Esophagus squamous epithelium (tissue), 5 donors: Measurements from ENCODE around the gene TANC1. TPM values are rescaled to one million over a fixed set of nuclear protein-coding genes. Genes with fewer than 3 reads are reported as not detected.

Experiments
- DNase-seq: peaks from one replicate; lab custom pipeline; 2025; lab: John Stamatoyannopoulos, UW
- H3K27ac ChIP-seq, 4 donors: fragments of 200-600 bp; sonication (generic); one replicate each; pipeline ENCODE4 v1.5.1; 2016 to 2019; ENCODE audit warnings: mild to moderate bottlenecking in 1 of 4
- H3K27me3 ChIP-seq, 4 donors: fragments of 200-600 bp; sonication (generic); 1 replicate in 3 of 4; 2 replicates in 1 of 4; pipeline versions ENCODE4 v1.5.1 to v1.6.0; 2017 to 2021; ENCODE audit warnings: antibody characterized with exemption in 1 of 4
- H3K36me3 ChIP-seq, 3 donors: fragments of 200-600 bp; sonication (generic); one replicate each; pipeline ENCODE4 v1.5.1; 2016 to 2019
- H3K4me1 ChIP-seq, 3 donors: fragments of 200-600 bp; sonication (generic); one replicate each; pipeline ENCODE4 v1.5.1; 2017 to 2019
- H3K4me3 ChIP-seq, 4 donors: fragments of 200-600 bp; sonication (generic); 1 replicate in 3 of 4; 2 replicates in 1 of 4; pipeline ENCODE4 v1.5.1; 2016 to 2019; ENCODE audit warnings: mild to moderate bottlenecking in 2 of 4, moderate library complexity in 1 of 4
- H3K9me3 ChIP-seq, 3 donors: fragments of 200-600 bp; sonication (generic); one replicate each; pipeline ENCODE4 v1.5.1; 2016 to 2019
- CTCF ChIP-seq, 6 experiments: fragments of 450-650 bp in 4 of 6; fragments of 200-600 bp in 2 of 6; sonication (generic) in 2 of 6; IDR thresholded peaks; one replicate each; pipeline ENCODE4 v1.5.1; 2016 to 2019; ENCODE audit warnings: antibody characterized with exemption in 6 of 6, mild to moderate bottlenecking in 4 of 6, moderate library complexity in 4 of 6
- POLR2A ChIP-seq, 4 donors: fragments of 450-650 bp; IDR thresholded peaks; one replicate each; pipeline ENCODE4 v1.6.1; 2017; ENCODE audit warnings: antibody characterized with exemption in 4 of 4, mild to moderate bottlenecking in 4 of 4, moderate library complexity in 3 of 4
- WGBS, 2 donors: methylation state at CpG; one replicate each; pipeline ENCODE4 v1.1.5; 2018; 5-methylcytosine and 5-hydroxymethylcytosine counted together
- intact Hi-C: fragments of 100-400 bp; cut with DNase I; formaldehyde crosslinking; loops from one replicate; pipeline ENCODE4 v1.15.0; 2022
- total RNA-seq, 4 donors: library from RNA; depleted of rRNA; stranded (reverse); fragments of >200 nt; gene quantifications; one replicate each; pipeline ENCODE4 v1.1.0, GENCODE V29; 2016
- donor health status: DM: yes; HTN: yes; CAD: no.

TANC1 gene
- total RNA-seq, 4 donors from 2014 or later = 29.4 to 54.5 (median 42.2) TPM

- no peak overlapping the region for H3K27ac ChIP-seq
- intact Hi-C loops = no loop called here
- 93 to 94% methylated on average over 4 of the region's 4 CpGs for WGBS, 2 donors
- no peak overlapping the region for H3K4me3 ChIP-seq
- H3K27me3 ChIP-seq = no peaks in the 10 kb centered on the region
- H3K36me3 ChIP-seq = peaks cover 0 to 8% (median 0%) of the 10 kb centered on the region in 3 donors
- H3K4me1 ChIP-seq = peaks cover 0 to 71% (median 13%) of the 10 kb centered on the region in 3 donors
- no peaks in the 10 kb centered on the region for H3K9me3 ChIP-seq
- TF ChIP-seq CTCF (IDR thresholded peaks at IDR 0.05) (peak in 3 of 6 experiments; percentile 32 to 48 (median 44)), POLR2A (IDR thresholded peaks at IDR 0.05) (no peak)
- DNase-seq = no peak
Measured at GRCh38 chr2:158996378-158996993, 28.0 kb downstream of the TANC1 start.

- Histone ChIP-seq H3K4me1 (peaks cover 0 to 78% (median 13%) of the 10 kb centered on the region in 3 donors), H3K4me3 (no peak overlapping the region), H3K36me3 (peaks cover 0 to 15% (median 0%) of the 10 kb centered on the region in 3 donors), H3K27me3 (no peaks in the 10 kb centered on the region), H3K9me3 (no peaks in the 10 kb centered on the region), H3K27ac (no peak overlapping the region)
- intact Hi-C loops = no loop called here
- WGBS, 2 donors = 53 to 56% methylated on average over 4 of the region's 4 CpGs
- TF ChIP-seq POLR2A (IDR thresholded peaks at IDR 0.05) = no peak
- TF ChIP-seq CTCF (IDR thresholded peaks at IDR 0.05) = no peak
- no peak for DNase-seq
Measured at GRCh38 chr2:158997037-158997790, 28.8 kb downstream of the TANC1 start.

GRCh38 chr2:158998551-158999248 lies 30.3 kb downstream of the TANC1 start:
- TF ChIP-seq POLR2A (IDR thresholded peaks at IDR 0.05) = no peak
- no peak for TF ChIP-seq CTCF (IDR thresholded peaks at IDR 0.05)
- peak overlapping the region in 2 of 4 donors; percentile 17 to 33 for H3K27ac ChIP-seq
- H3K4me1 ChIP-seq = peaks cover 0 to 77% (median 9%) of the 10 kb centered on the region in 3 donors
- no peaks in the 10 kb centered on the region for H3K9me3 ChIP-seq
- no peaks in the 10 kb centered on the region for H3K27me3 ChIP-seq
- no peak overlapping the region for H3K4me3 ChIP-seq
- intact Hi-C loops = no loop called here
- peaks cover 0 to 28% (median 0%) of the 10 kb centered on the region in 3 donors for H3K36me3 ChIP-seq
- WGBS, 2 donors = 44 to 59% methylated on average over 6 of the region's 6 CpGs
- DNase-seq = no peak

GRCh38 chr2:158999458-158999857 lies 31.0 kb downstream of the TANC1 start:
- 45 to 57% methylated on average over 4 of the region's 4 CpGs for WGBS, 2 donors
- Histone ChIP-seq H3K27ac (peak overlapping the region in 1 of 4 donors; percentile 33), H3K4me1 (peaks cover 0 to 70% (median 5%) of the 10 kb centered on the region in 3 donors), H3K9me3 (no peaks in the 10 kb centered on the region), H3K36me3 (peaks cover 0 to 32% (median 0%) of the 10 kb centered on the region in 3 donors), H3K27me3 (no peaks in the 10 kb centered on the region), H3K4me3 (no peak overlapping the region)
- intact Hi-C loops = no loop called here
- no peak for DNase-seq
- TF ChIP-seq CTCF (IDR thresholded peaks at IDR 0.05) (no peak), POLR2A (IDR thresholded peaks at IDR 0.05) (no peak)
